22Rv1 (cell line): ENCODE measurements around the gene SLAMF1.

Experiments
- ZFX ChIP-seq: fragments of 450-650 bp; IDR thresholded peaks from 2 replicates; pipeline ENCODE4 v1.6.1; 2017; ENCODE audit warnings: antibody characterized with exemption, borderline replicate concordance
- TF ChIP-seq, protein P1 (sequence below): fragments of 450-650 bp; IDR thresholded peaks from 2 replicates; pipeline ENCODE4 v1.5.1; 2017; ENCODE audit warnings: mild to moderate bottlenecking

DNA sequence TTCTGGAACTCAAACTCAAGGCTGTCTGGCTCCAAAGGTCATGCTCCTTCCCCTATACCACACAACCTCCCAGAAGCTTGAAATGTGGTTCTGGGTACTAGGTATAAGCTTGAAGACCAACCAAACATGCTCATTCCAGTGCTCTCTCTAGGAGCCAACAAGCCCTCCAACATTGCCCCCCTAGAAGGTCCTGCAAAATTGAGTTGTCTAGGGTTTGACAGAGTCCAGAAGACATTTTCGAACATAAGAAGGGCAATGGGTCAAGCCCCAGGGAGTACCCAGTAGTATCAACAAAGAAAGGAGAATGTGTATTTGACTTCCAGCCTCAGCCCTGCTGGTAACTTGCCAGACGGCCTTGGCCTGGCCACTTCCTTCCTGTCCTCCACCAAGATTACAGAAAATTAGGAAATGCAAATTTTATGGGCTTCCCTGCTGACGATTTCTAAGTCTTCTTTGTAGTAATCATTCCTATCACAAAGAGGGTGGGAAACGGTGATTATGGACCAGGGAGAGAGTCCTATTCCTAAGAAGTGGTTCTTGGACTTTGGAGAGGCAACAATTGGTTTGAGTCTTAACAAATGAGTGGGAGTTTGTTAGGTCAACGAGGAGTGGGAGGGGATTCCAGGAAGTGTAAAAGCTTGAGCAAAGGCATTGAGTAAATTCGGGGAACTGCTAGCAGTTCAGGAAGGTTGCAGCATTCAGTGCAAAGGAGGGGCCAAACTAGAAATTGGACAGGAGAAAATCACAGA lies 18.7 kb upstream of the SLAMF1 start:
- TF ChIP-seq, protein P1, sequence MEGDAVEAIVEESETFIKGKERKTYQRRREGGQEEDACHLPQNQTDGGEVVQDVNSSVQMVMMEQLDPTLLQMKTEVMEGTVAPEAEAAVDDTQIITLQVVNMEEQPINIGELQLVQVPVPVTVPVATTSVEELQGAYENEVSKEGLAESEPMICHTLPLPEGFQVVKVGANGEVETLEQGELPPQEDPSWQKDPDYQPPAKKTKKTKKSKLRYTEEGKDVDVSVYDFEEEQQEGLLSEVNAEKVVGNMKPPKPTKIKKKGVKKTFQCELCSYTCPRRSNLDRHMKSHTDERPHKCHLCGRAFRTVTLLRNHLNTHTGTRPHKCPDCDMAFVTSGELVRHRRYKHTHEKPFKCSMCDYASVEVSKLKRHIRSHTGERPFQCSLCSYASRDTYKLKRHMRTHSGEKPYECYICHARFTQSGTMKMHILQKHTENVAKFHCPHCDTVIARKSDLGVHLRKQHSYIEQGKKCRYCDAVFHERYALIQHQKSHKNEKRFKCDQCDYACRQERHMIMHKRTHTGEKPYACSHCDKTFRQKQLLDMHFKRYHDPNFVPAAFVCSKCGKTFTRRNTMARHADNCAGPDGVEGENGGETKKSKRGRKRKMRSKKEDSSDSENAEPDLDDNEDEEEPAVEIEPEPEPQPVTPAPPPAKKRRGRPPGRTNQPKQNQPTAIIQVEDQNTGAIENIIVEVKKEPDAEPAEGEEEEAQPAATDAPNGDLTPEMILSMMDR = no peak
- no peak for TF ChIP-seq ZFX
